HUES64 (cell line): Measurements from ENCODE around the gene KIAA1671.
"Not testable (repeated sequence)": the region's sequence is repeated elsewhere in the genome, so short reads cannot be mapped to it uniquely, and the experiment has no call there.

Experiments used
- H3K27ac ChIP-seq: 2 replicates; pipeline ENCODE4 v1.7.0; 2013; ENCODE audit warnings: low read depth, low read length, inconsistent platforms
- H3K27me3 ChIP-seq: 2 replicates; pipeline ENCODE4 v1.6.1; 2013; ENCODE audit warnings: mild to moderate bottlenecking, low read length; ENCODE audit not compliant: insufficient read depth
- H3K36me3 ChIP-seq: 2 replicates; pipeline ENCODE4 v1.6.1; 2013; ENCODE audit warnings: mild to moderate bottlenecking, low read length; ENCODE audit not compliant: insufficient read depth
- H3K4me1 ChIP-seq: 2 replicates; pipeline ENCODE4 v1.6.1; 2013; ENCODE audit warnings: mild to moderate bottlenecking, low read length, moderate library complexity; ENCODE audit not compliant: insufficient read depth
- H3K4me3 ChIP-seq: 2 replicates; pipeline ENCODE4 v1.5.1; 2013; ENCODE audit warnings: mild to moderate bottlenecking, low read length, moderate library complexity
- H3K9ac ChIP-seq: 2 replicates; pipeline ENCODE4 v1.6.1; 2013; ENCODE audit warnings: mild to moderate bottlenecking, low read depth, low read length
- H3K9me3 ChIP-seq: 2 replicates; pipeline ENCODE4 v1.6.1; 2013; ENCODE audit warnings: low read depth, low read length; ENCODE audit not compliant: insufficient read depth
- WGBS: fragments of 150-250, 120-280 bp; methylation state at CpG from one replicate; pipeline ENCODE4 v1.1.7; 2013; ENCODE audit warnings: missing lambda C conversion rate; 5-methylcytosine and 5-hydroxymethylcytosine counted together

Gene KIAA1671

GRCh38 chr22:25232301-25232700 lies 279.8 kb downstream of the KIAA1671 start:
- H3K36me3 ChIP-seq = no peaks in the 10 kb centered on the region
- 83% methylated on average over 5 of the region's 5 CpGs for WGBS

GRCh38 chr22:25233706-25234105 lies 281.2 kb downstream of the KIAA1671 start:
- not testable (repeated sequence) for H3K27me3 ChIP-seq, H3K27ac ChIP-seq, H3K9me3 ChIP-seq, H3K4me3 ChIP-seq, H3K36me3 ChIP-seq, H3K9ac ChIP-seq, H3K4me1 ChIP-seq

More at GRCh38 chr22:25232301-25232700, 279.8 kb downstream of the KIAA1671 start:
- Histone ChIP-seq H3K4me1 (no peaks in the 10 kb centered on the region), H3K4me3 (no peak overlapping the region), H3K9me3 (no peaks in the 10 kb centered on the region), H3K27ac (no peak overlapping the region), H3K27me3 (no peaks in the 10 kb centered on the region), H3K9ac (no peak overlapping the region)

GRCh38 chr22:25235547-25236290 lies 283.2 kb downstream of the KIAA1671 start:
- Histone ChIP-seq H3K4me3 (no peak overlapping the region), H3K4me1 (no peaks in the 10 kb centered on the region), H3K36me3 (no peaks in the 10 kb centered on the region), H3K27me3 (no peaks in the 10 kb centered on the region), H3K9me3 (no peaks in the 10 kb centered on the region), H3K9ac (no peak overlapping the region), H3K27ac (no peak overlapping the region)
- WGBS = 17% methylated on average over 29 of the region's 30 CpGs

- WGBS = 81% methylated on average over 6 of the region's 6 CpGs
- H3K4me1 ChIP-seq = no peaks in the 10 kb centered on the region
- no peaks in the 10 kb centered on the region for H3K9me3 ChIP-seq
- H3K4me3 ChIP-seq = no peak overlapping the region
- H3K27me3 ChIP-seq = no peaks in the 10 kb centered on the region
- no peaks in the 10 kb centered on the region for H3K36me3 ChIP-seq
- H3K9ac ChIP-seq = no peak overlapping the region
- H3K27ac ChIP-seq = no peak overlapping the region
Measured at GRCh38 chr22:25236417-25236816, 283.9 kb downstream of the KIAA1671 start.

GRCh38 chr22:25237503-25237902 lies 285.0 kb downstream of the KIAA1671 start:
- 87% methylated on average over 4 of the region's 4 CpGs for WGBS
- no peaks in the 10 kb centered on the region for H3K9me3 ChIP-seq
- H3K36me3 ChIP-seq = no peaks in the 10 kb centered on the region
- H3K27me3 ChIP-seq = no peaks in the 10 kb centered on the region
- no peak overlapping the region for H3K9ac ChIP-seq
- no peak overlapping the region for H3K4me3 ChIP-seq
- H3K27ac ChIP-seq = no peak overlapping the region
- no peaks in the 10 kb centered on the region for H3K4me1 ChIP-seq

- WGBS = 87% methylated on average over 3 of the region's 9 CpGs
- not testable (repeated sequence) for H3K27ac ChIP-seq, H3K36me3 ChIP-seq, H3K9ac ChIP-seq, H3K4me3 ChIP-seq, H3K4me1 ChIP-seq, H3K9me3 ChIP-seq, H3K27me3 ChIP-seq
Measured at GRCh38 chr22:25238058-25238457, 285.5 kb downstream of the KIAA1671 start.
